WTC11 (cell line): ENCODE measurements around the gene BLOC1S5. TPM values are rescaled to one million over a fixed set of nuclear protein-coding genes. Genes with fewer than 3 reads are reported as not detected.

Experiments
- ATAC-seq: fragments of 200-7000 bp; cut with Tn5 transposase; 2 replicates; pipeline ENCODE4 v1.10.0; 2021; ENCODE audit warnings: mild to moderate bottlenecking, moderate library complexity
- CTCF ChIA-PET: fragments of 300-600 bp; sonication (Branson Sonifier 250); formaldehyde crosslinking; loops from one replicate; lab custom pipeline; 2021; ENCODE audit warnings: antibody characterized with exemption; lab: Charles Lee
- POLR2A ChIA-PET: fragments of 350-600 bp; sonication (Branson Sonifier 250); formaldehyde crosslinking; loops from one replicate; lab custom pipeline; 2021; ENCODE audit warnings: antibody characterized with exemption; lab: Charles Lee
- DNase-seq: peaks from one replicate; pipeline ENCODE4 v3.0.0; 2021; ENCODE audit warnings: low spot score
- H3K27ac Mint-ChIP-seq: 2 replicates; pipeline ENCODE4 v1.8.0; 2021; ENCODE audit warnings: mixed read lengths
- H3K27me3 Mint-ChIP-seq: 2 replicates; pipeline ENCODE4 v1.8.0; 2021; ENCODE audit warnings: low read depth, mild to moderate bottlenecking, moderate library complexity, mixed read lengths
- H3K36me3 Mint-ChIP-seq: 2 replicates; pipeline ENCODE4 v1.8.0; 2021; ENCODE audit warnings: mixed read lengths
- H3K4me1 Mint-ChIP-seq: 2 replicates; pipeline ENCODE4 v1.8.0; 2022; ENCODE audit warnings: mixed read lengths
- H3K4me3 Mint-ChIP-seq: 2 replicates; pipeline ENCODE4 v1.8.0; 2021; ENCODE audit warnings: mild to moderate bottlenecking, moderate library complexity, mixed read lengths
- H3K9me3 Mint-ChIP-seq: 2 replicates; pipeline ENCODE4 v1.8.0; 2021; ENCODE audit warnings: mixed read lengths
- ATF1 ChIP-seq: sonication (generic); formaldehyde crosslinking; IDR thresholded peaks from 2 replicates; pipeline ENCODE4 v1.8.1; 2023; ENCODE audit warnings: mild to moderate bottlenecking, moderate library complexity, missing genetic modification reagents
- EMX1 ChIP-seq: fragments of 250-450 bp; sonication (Bioruptor Pico); IDR thresholded peaks from 2 replicates; pipeline ENCODE4 v1.8.0; 2021; ENCODE audit warnings: mild to moderate bottlenecking
- ETV6 ChIP-seq: sonication (generic); formaldehyde crosslinking; IDR thresholded peaks from 2 replicates; pipeline ENCODE4 v1.8.1; 2022; ENCODE audit warnings: mild to moderate bottlenecking, missing genetic modification reagents
- HMGA2 ChIP-seq: fragments of 250-450 bp; sonication (Bioruptor Pico); IDR thresholded peaks from 2 replicates; pipeline ENCODE4 v1.4.0; 2021; ENCODE audit warnings: mild to moderate bottlenecking, moderate library complexity
- JAZF1 ChIP-seq: fragments of 250-450 bp; sonication (Bioruptor Pico); IDR thresholded peaks from 2 replicates; pipeline ENCODE4 v1.9.0; 2021; ENCODE audit warnings: moderate library complexity, mild to moderate bottlenecking, inconsistent platforms
- NFATC4 ChIP-seq: fragments of 250-450 bp; sonication (Bioruptor Pico); IDR thresholded peaks from 2 replicates; pipeline ENCODE4 v1.9.0; 2021; ENCODE audit warnings: mild to moderate bottlenecking
- NFYB ChIP-seq: sonication (generic); formaldehyde crosslinking; conservative IDR thresholded peaks from 2 replicates; pipeline ENCODE4 v1.8.0; 2022; ENCODE audit warnings: low read depth, missing genetic modification reagents
- PREB ChIP-seq: sonication (generic); formaldehyde crosslinking; IDR thresholded peaks from 2 replicates; pipeline ENCODE4 v1.8.1; 2022; ENCODE audit warnings: mild to moderate bottlenecking, missing genetic modification reagents, moderate library complexity, borderline replicate concordance
- SOX15 ChIP-seq: fragments of 250-450 bp; sonication (Bioruptor Pico); IDR thresholded peaks from 2 replicates; pipeline ENCODE4 v1.9.0; 2021; ENCODE audit warnings: mild to moderate bottlenecking
- SP1 ChIP-seq: sonication (generic); formaldehyde crosslinking; conservative IDR thresholded peaks from 2 replicates; pipeline ENCODE4 v1.8.1; 2022; ENCODE audit warnings: missing genetic modification reagents
- ZBTB21 ChIP-seq: sonication (generic); formaldehyde crosslinking; IDR thresholded peaks from 2 replicates; pipeline ENCODE4 v1.8.1; 2023; ENCODE audit warnings: mild to moderate bottlenecking, missing genetic modification reagents, borderline replicate concordance
- ZNF121 ChIP-seq: sonication (generic); formaldehyde crosslinking; IDR thresholded peaks from 2 replicates; pipeline ENCODE4 v1.8.0; 2023; ENCODE audit warnings: missing genetic modification reagents
- ZNF232 ChIP-seq: sonication (generic); formaldehyde crosslinking; IDR thresholded peaks from 2 replicates; pipeline ENCODE4 v1.8.0; 2022; ENCODE audit warnings: mild to moderate bottlenecking, missing genetic modification reagents
- ZNF317 ChIP-seq: sonication (generic); formaldehyde crosslinking; IDR thresholded peaks from 2 replicates; pipeline ENCODE4 v1.8.1; 2023; ENCODE audit warnings: low read depth, mild to moderate bottlenecking, moderate library complexity, missing genetic modification reagents, borderline replicate concordance
- ZSCAN18 ChIP-seq: fragments of 250-450 bp; sonication (Bioruptor Pico); IDR thresholded peaks from 2 replicates; pipeline ENCODE4 v2.1.2; 2022; ENCODE audit warnings: mild to moderate bottlenecking, moderate library complexity
- total RNA-seq: library from RNA; stranded (reverse); gene quantifications from 3 replicates; pipeline ENCODE4 v1.2.3, GENCODE V29; 2021
- TF ChIP-seq, protein P1 (sequence below): sonication (generic); formaldehyde crosslinking; IDR thresholded peaks from 2 replicates; pipeline ENCODE4 v1.8.0; 2023; ENCODE audit warnings: missing genetic modification reagents
- TF ChIP-seq, protein P2 (sequence below): sonication (generic); formaldehyde crosslinking; IDR thresholded peaks from 2 replicates; pipeline ENCODE4 v1.8.1; 2023; ENCODE audit warnings: mild to moderate bottlenecking, missing genetic modification reagents
- TF ChIP-seq, protein P3 (sequence below): sonication (generic); formaldehyde crosslinking; IDR thresholded peaks from 2 replicates; pipeline ENCODE4 v1.8.0; 2022; ENCODE audit warnings: missing genetic modification reagents
- TF ChIP-seq, protein P4 (sequence below): fragments of 250-450 bp; sonication (Bioruptor Pico); conservative IDR thresholded peaks from 2 replicates; pipeline ENCODE4 v1.9.0; 2021; ENCODE audit warnings: mild to moderate bottlenecking
- TF ChIP-seq, protein P5 (sequence below): sonication (generic); formaldehyde crosslinking; IDR thresholded peaks from 2 replicates; pipeline ENCODE4 v1.8.1; 2023; ENCODE audit warnings: mild to moderate bottlenecking, missing genetic modification reagents

The BLOC1S5 gene
- total RNA-seq, 1 experiment from 2014 or later: 17.9 TPM

GRCh38 chr6:7991536-7991935 is 72.7 kb downstream of the BLOC1S5 start:
- TF ChIP-seq ZSCAN18 (CRISPR knock-in tag) (no peak), ZNF232 (no peak), SP1 (no peak), EMX1 (CRISPR knock-in tag) (no peak), SOX15 (CRISPR knock-in tag) (no peak), ZNF121 (CRISPR knock-in tag) (no peak), JAZF1 (CRISPR knock-in tag) (no peak), HMGA2 (CRISPR knock-in tag) (no peak), PREB (CRISPR knock-in tag) (no peak), NFYB (no peak), NFATC4 (CRISPR knock-in tag) (no peak), ZNF317 (no peak), ETV6 (CRISPR knock-in tag) (no peak), ATF1 (CRISPR knock-in tag) (no peak), ZBTB21 (CRISPR knock-in tag) (no peak)
- TF ChIP-seq, protein P1, sequence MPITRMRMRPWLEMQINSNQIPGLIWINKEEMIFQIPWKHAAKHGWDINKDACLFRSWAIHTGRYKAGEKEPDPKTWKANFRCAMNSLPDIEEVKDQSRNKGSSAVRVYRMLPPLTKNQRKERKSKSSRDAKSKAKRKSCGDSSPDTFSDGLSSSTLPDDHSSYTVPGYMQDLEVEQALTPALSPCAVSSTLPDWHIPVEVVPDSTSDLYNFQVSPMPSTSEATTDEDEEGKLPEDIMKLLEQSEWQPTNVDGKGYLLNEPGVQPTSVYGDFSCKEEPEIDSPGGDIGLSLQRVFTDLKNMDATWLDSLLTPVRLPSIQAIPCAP (CRISPR knock-in tag): no peak
- TF ChIP-seq, protein P2, sequence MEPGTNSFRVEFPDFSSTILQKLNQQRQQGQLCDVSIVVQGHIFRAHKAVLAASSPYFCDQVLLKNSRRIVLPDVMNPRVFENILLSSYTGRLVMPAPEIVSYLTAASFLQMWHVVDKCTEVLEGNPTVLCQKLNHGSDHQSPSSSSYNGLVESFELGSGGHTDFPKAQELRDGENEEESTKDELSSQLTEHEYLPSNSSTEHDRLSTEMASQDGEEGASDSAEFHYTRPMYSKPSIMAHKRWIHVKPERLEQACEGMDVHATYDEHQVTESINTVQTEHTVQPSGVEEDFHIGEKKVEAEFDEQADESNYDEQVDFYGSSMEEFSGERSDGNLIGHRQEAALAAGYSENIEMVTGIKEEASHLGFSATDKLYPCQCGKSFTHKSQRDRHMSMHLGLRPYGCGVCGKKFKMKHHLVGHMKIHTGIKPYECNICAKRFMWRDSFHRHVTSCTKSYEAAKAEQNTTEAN (CRISPR knock-in tag): no peak
- TF ChIP-seq, protein P3, sequence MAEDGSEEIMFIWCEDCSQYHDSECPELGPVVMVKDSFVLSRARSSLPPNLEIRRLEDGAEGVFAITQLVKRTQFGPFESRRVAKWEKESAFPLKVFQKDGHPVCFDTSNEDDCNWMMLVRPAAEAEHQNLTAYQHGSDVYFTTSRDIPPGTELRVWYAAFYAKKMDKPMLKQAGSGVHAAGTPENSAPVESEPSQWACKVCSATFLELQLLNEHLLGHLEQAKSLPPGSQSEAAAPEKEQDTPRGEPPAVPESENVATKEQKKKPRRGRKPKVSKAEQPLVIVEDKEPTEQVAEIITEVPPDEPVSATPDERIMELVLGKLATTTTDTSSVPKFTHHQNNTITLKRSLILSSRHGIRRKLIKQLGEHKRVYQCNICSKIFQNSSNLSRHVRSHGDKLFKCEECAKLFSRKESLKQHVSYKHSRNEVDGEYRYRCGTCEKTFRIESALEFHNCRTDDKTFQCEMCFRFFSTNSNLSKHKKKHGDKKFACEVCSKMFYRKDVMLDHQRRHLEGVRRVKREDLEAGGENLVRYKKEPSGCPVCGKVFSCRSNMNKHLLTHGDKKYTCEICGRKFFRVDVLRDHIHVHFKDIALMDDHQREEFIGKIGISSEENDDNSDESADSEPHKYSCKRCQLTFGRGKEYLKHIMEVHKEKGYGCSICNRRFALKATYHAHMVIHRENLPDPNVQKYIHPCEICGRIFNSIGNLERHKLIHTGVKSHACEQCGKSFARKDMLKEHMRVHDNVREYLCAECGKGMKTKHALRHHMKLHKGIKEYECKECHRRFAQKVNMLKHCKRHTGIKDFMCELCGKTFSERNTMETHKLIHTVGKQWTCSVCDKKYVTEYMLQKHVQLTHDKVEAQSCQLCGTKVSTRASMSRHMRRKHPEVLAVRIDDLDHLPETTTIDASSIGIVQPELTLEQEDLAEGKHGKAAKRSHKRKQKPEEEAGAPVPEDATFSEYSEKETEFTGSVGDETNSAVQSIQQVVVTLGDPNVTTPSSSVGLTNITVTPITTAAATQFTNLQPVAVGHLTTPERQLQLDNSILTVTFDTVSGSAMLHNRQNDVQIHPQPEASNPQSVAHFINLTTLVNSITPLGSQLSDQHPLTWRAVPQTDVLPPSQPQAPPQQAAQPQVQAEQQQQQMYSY (CRISPR knock-in tag): no peak
- TF ChIP-seq, protein P4, sequence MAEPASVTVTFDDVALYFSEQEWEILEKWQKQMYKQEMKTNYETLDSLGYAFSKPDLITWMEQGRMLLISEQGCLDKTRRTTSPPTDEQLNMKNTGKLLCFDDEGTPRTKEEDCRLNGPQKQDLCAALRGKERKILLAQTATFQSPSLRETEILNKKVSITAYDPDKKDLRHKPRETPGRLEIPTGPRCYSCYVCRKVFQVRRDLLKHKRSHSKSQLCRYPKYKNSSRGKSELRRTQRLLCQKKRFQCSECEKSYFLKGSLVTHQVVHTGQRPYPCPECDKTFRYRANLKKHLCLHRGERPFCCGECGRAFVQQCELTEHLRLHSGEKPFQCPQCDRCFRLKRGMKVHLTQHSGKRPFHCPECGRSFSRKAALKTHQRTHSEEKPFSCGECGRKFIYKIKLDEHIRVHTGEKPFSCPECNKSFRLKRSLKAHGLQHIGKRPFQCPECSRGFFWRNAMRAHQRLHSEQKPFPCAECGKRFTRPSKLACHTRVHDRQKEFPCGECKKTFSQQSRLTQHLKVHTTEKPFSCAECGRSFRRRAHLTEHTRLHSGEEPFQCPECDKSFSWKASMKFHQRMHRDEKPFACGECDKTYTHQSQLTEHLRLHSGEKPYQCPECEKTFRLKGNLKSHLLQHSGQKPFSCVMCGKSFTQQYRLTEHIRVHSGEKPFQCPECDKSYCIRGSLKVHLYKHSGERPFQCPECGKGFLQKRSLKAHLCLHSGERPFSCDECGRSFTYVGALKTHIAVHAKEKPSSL (CRISPR knock-in tag): no peak
- TF ChIP-seq, protein P5, sequence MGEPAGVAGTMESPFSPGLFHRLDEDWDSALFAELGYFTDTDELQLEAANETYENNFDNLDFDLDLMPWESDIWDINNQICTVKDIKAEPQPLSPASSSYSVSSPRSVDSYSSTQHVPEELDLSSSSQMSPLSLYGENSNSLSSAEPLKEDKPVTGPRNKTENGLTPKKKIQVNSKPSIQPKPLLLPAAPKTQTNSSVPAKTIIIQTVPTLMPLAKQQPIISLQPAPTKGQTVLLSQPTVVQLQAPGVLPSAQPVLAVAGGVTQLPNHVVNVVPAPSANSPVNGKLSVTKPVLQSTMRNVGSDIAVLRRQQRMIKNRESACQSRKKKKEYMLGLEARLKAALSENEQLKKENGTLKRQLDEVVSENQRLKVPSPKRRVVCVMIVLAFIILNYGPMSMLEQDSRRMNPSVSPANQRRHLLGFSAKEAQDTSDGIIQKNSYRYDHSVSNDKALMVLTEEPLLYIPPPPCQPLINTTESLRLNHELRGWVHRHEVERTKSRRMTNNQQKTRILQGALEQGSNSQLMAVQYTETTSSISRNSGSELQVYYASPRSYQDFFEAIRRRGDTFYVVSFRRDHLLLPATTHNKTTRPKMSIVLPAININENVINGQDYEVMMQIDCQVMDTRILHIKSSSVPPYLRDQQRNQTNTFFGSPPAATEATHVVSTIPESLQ (CRISPR knock-in tag): no peak
- TF ChIP-seq, all 79 proteins: peak for 0
- no peak for DNase-seq
- no peak for ATAC-seq
- POLR2A ChIA-PET: no interaction called here
- Mint-ChIP-seq H3K9me3 (peaks cover 11% of the 10 kb centered on the region), H3K4me3 (no peak overlapping the region), H3K36me3 (no peaks in the 10 kb centered on the region), H3K4me1 (peaks cover 9% of the 10 kb centered on the region), H3K27me3 (no peaks in the 10 kb centered on the region), H3K27ac (no peak overlapping the region)
- CTCF ChIA-PET: interaction anchor here (1.4 to 1.5 kb wide), 2 partner anchors 74 to 266 kb away, joined by 3 to 6 read pairs; partner anchors contain the start of gene BMP6
